Cardiac muscle cell (in vitro differentiated cells and primary cell): ENCODE measurements around the gene RAPGEF1. TPM values are rescaled to one million over a fixed set of nuclear protein-coding genes. Genes with fewer than 3 reads are reported as not detected.

Experiments
- DNase-seq, 2 donors: peaks; one replicate each; pipeline versions ENCODE4 v3.0.0 to v3.0.0-alpha.2; 2010 to 2017; ENCODE audit warnings: low read depth in 1 of 2, low spot score in 1 of 2
- H3K27ac ChIP-seq: fragments of 200-600 bp; sonication (generic); 2 replicates; pipeline ENCODE4 v1.5.1; 2016
- H3K27me3 ChIP-seq: fragments of 200-600 bp; sonication (generic); 2 replicates; pipeline ENCODE4 v1.6.0; 2016; ENCODE audit warnings: control low read depth
- H3K36me3 ChIP-seq: fragments of 200-600 bp; sonication (generic); 2 replicates; pipeline ENCODE4 v1.5.1; 2016; ENCODE audit warnings: control low read depth
- H3K4me1 ChIP-seq: fragments of 200-600 bp; sonication (generic); 2 replicates; pipeline ENCODE4 v1.8.1; 2017; ENCODE audit warnings: low read depth, mild to moderate bottlenecking, mixed run types
- H3K4me3 ChIP-seq: fragments of 200-600 bp; sonication (generic); 2 replicates; pipeline ENCODE4 v1.5.1; 2016; ENCODE audit warnings: mild to moderate bottlenecking
- H3K9me3 ChIP-seq: fragments of 200-600 bp; sonication (generic); 2 replicates; pipeline ENCODE4 v1.5.1; 2017; ENCODE audit warnings: low read depth, mild to moderate bottlenecking, control low read depth
- CTCF ChIP-seq: IDR thresholded peaks from 2 replicates; pipeline ENCODE4 v1.5.1; 2012; ENCODE audit warnings: low read depth, mild to moderate bottlenecking, low read length
- polyA plus RNA-seq: library from polyadenylated mRNA; unstranded; fragments of >200 nt; fragmentation: Nextera tagmentation; extraction: Ambion mirVana; gene quantifications from 2 replicates; pipeline ENCODE4 v1.2.1, GENCODE V29; 2016
- total RNA-seq: library from RNA; depleted of rRNA; stranded (reverse); fragments of >200 nt; gene quantifications from 2 replicates; pipeline ENCODE4 v1.2.3, GENCODE V29; 2016

Gene RAPGEF1
- total and polyA plus RNA-seq, 2 experiments from 2014 or later, result 42.1 to 51.1 TPM

GRCh38 chr9:131584858-131585257 lies 155.0 kb downstream of the RAPGEF1 start:
- Histone ChIP-seq H3K36me3 (peaks cover 8% of the 10 kb centered on the region), H3K27ac (no peak overlapping the region), H3K4me3 (no peak overlapping the region), H3K4me1 (no peaks in the 10 kb centered on the region), H3K27me3 (no peaks in the 10 kb centered on the region), H3K9me3 (no peaks in the 10 kb centered on the region)
- no peak for TF ChIP-seq CTCF
- DNase-seq, result no peak

- no peaks in the 10 kb centered on the region for H3K9me3 ChIP-seq
- no peak overlapping the region for H3K4me3 ChIP-seq
- no peak overlapping the region for H3K27ac ChIP-seq
- H3K4me1 ChIP-seq, result no peaks in the 10 kb centered on the region
- no peaks in the 10 kb centered on the region for H3K27me3 ChIP-seq
- H3K36me3 ChIP-seq, result peaks cover 13% of the 10 kb centered on the region
- no peak for TF ChIP-seq CTCF
- DNase-seq, result no peak
Measured at GRCh38 chr9:131583836-131584555, 155.9 kb downstream of the RAPGEF1 start.

DNA sequence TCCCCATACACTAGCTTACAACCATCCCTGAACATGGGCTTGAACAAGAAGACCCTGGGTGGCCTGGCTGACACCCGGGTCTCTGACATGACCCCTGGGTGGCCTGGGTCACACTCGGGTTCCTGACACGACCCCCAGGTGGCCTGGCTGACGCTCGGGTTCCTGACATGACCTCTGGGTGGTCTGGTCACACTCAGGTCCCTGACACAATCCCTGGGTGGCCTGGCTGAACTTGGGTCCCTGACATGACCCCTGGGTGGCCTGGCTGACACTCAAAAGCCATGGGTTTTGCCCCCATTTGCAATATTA lies 156.6 kb downstream of the RAPGEF1 start:
- Histone ChIP-seq H3K9me3 (no peaks in the 10 kb centered on the region), H3K36me3 (peaks cover 13% of the 10 kb centered on the region), H3K27me3 (no peaks in the 10 kb centered on the region), H3K4me1 (no peaks in the 10 kb centered on the region), H3K27ac (no peak overlapping the region), H3K4me3 (no peak overlapping the region)
- DNase-seq, result no peak
- no peak for TF ChIP-seq CTCF

- Histone ChIP-seq H3K27me3 (no peaks in the 10 kb centered on the region), H3K9me3 (no peaks in the 10 kb centered on the region), H3K4me1 (no peaks in the 10 kb centered on the region), H3K27ac (no peak overlapping the region), H3K4me3 (no peak overlapping the region), H3K36me3 (peaks cover 13% of the 10 kb centered on the region)
- no peak for TF ChIP-seq CTCF
- DNase-seq, result no peak
Measured at GRCh38 chr9:131582466-131583336, 157.2 kb downstream of the RAPGEF1 start.

DNA sequence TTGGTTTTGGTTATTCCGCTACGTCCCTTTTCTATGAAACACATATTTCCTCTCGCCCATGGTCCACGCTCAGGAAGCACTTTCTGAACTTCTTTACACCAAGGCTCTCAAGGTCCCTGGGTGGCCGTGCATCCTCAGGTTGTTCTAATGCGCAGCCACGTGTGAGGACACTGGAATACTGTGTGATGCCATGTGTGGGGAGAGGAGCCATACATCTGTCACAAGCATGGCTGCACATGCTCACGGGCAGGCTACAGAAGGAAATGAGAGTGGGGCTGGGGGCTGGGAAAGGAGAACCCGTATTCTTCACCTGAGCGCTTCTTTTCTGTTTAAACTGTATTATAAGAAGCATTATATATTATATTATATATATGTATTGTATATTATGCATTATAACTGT lies 157.8 kb downstream of the RAPGEF1 start:
- H3K36me3 ChIP-seq, result peaks cover 13% of the 10 kb centered on the region
- no peak overlapping the region for H3K27ac ChIP-seq
- no peaks in the 10 kb centered on the region for H3K27me3 ChIP-seq
- H3K4me1 ChIP-seq, result no peaks in the 10 kb centered on the region
- TF ChIP-seq CTCF, result no peak
- H3K9me3 ChIP-seq, result no peaks in the 10 kb centered on the region
- H3K4me3 ChIP-seq, result no peak overlapping the region
- no peak for DNase-seq
